Epithelial cell of proximal tubule (primary cell): ENCODE results near the gene ZNF213. TPM values are rescaled to one million over a fixed set of nuclear protein-coding genes. Genes with fewer than 3 reads are reported as not detected.

Experiments
- DNase-seq: peaks from one replicate; pipeline ENCODE4 v3.0.0-alpha.2; 2011; ENCODE audit warnings: low read depth
- H3K4me3 ChIP-seq: 2 replicates; pipeline ENCODE4 v1.5.1; 2011; ENCODE audit warnings: low read depth, mild to moderate bottlenecking, low read length
- CTCF ChIP-seq: conservative IDR thresholded peaks from 2 replicates; pipeline ENCODE4 v1.5.1; 2012; ENCODE audit warnings: low read depth, mild to moderate bottlenecking, low read length
- total RNA-seq: library from RNA; depleted of rRNA; stranded (reverse); fragments of >200 nt; gene quantifications from 2 replicates; pipeline ENCODE4 v1.2.3, GENCODE V29; 2015

ZNF213 gene
- total RNA-seq, 1 donor from 2014 or later, result 2.4 TPM

- no peak for DNase-seq
- H3K4me3 ChIP-seq, result no peak overlapping the region
- no peak for TF ChIP-seq CTCF
Measured at GRCh38 chr16:3121851-3122467, 12.9 kb upstream of the ZNF213 start.

- no peak overlapping the region for H3K4me3 ChIP-seq
- TF ChIP-seq CTCF, result no peak
- no peak for DNase-seq
Measured at GRCh38 chr16:3122926-3123570, 11.8 kb upstream of the ZNF213 start.

- H3K4me3 ChIP-seq, result peak overlapping the region; percentile 71
- DNase-seq, result peak; percentile 50
- TF ChIP-seq CTCF, result peak; percentile 32
Measured at GRCh38 chr16:3123986-3124886, 10.6 kb upstream of the ZNF213 start.

GRCh38 chr16:3127745-3128144 is 7.1 kb upstream of the ZNF213 start:
- TF ChIP-seq CTCF, result no peak
- DNase-seq, result no peak
- H3K4me3 ChIP-seq, result no peak overlapping the region

- peak; percentile 91 for TF ChIP-seq CTCF
- peak overlapping the region; percentile 56 for H3K4me3 ChIP-seq
- DNase-seq, result no peak
Measured at GRCh38 chr16:3129137-3130131, 5.4 kb upstream of the ZNF213 start.

- peak; percentile 63 for TF ChIP-seq CTCF
- H3K4me3 ChIP-seq, result no peak overlapping the region
- no peak for DNase-seq
Measured at GRCh38 chr16:3131755-3132377, 3.0 kb upstream of the ZNF213 start.
